Measurements from ENCODE around the gene SOX14.

SOX14 gene

DNA sequence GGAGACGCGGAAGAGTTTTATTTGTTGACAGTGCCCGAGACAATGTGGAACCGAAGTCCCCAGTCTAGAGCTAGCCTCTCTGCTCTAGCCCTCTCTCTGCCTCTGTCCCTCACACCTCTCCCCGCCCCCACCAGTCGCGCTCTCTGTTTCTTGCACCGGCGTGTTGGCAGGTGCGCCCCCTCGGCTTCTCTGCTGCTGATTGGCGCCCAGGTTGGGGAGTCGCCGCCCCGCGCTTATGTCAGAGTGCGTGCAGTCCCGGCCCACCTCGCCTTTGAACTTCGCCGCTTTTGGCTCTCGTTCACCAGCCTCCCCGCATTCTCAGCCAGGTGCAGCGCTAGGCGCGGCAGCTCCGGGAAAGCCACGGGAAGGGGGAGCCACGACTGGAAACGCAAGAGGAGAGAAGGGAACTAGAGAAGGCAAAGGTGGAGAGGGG is at the start of gene SOX14:
SOX14 (plus strand) TSS at position 315 of the 433 bp plus-strand sequence. CDS start 470 bp downstream, outside the sequence.
- no peak for DNase-seq

DNA sequence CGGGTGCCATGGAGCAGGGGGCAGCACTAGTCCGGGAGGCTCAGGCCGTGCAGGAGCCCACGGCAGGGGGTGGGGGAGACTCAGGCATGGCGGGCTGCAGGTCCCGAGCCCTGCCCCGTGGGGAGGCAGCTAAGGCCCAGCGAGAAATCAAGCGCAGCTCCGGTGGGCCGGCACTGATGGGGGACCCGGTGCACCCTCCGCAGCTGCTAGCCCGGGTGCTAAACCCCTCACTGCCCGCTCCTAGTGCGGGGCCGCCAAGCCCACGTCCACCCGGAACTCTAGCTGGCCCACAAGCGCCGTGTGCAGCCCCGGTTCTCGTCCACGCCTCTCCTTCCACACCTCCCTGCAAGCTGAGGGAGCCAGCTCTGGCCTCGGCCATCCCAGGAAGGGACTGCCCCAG is 49.6 kb upstream of the SOX14 start:
- no peak for DNase-seq

DNA sequence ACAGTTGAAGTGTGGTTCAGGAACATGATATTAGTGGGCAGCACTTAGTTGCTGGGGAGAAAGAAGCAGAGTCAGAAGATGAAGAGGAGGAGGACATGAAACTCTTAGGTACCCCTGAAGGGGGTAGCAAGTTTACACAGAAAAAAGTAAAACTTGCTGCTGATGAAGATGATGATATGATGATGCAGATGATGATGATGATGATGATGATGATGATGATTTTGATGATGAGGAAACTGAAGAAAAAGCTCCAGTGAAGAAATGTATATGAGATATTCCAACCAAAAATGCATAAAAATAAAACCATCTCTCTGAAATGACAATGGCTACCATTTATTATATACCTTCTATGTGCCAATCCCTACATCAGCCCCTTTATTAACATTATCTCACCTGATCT is 39.9 kb upstream of the SOX14 start:
- no peak for DNase-seq

DNA sequence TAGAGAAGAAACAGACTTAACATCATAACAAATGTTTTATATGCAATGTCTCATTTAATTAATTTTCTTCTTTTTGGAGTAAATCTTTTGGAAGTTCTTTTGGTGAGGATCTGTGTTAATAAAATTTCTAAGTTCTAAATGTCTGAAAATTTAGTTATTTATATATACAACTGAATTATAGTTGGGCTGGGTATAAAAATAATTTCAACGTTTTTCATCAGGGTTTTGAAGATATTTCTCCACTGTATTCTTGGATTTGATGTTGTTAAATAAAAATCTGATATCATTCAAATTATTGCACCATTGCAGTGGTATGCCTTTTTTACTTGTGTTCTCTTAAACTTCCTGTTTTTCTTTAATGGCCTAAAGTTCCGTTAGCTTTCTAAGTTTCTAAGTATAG is 26.9 kb upstream of the SOX14 start:
- no peak for DNase-seq

DNA sequence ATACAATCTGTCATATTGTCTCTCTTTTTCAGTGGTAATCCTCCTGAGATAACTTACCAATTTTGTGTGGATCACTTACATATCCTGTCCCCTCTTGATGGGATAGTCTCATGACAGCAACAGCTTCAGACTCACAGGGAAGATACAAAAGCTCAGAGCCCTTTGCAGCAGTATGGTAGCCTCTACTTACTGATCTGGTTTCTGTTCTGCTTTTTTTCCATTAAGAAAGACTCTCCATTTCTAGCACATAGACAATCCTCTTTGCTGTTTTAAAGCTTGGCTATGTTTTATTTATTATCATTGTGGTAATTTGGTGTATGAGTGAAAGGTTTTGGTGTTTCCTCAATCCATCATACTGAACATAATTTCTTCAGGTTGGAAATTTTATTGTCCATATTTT is 25.4 kb upstream of the SOX14 start:
- no peak for DNase-seq

DNA sequence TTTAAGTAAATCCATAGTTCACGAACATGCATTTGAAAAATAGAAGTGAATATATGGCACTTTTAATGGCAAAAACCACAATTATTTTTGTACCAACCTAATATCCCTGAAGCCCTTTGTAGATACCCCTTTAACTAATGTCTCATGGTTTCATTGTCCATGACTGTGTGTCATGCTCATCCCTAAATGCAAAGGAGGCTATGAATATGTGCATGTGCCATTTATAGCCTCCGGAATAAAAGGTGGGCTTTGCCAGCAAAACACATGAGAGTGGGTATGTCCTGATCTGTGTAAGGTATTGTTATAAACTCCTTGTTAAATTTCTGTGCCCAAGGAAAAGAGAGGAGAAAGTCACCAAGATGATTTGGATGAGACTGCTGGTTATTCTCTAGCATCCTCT is 20.5 kb upstream of the SOX14 start:
- no peak for DNase-seq

DNA sequence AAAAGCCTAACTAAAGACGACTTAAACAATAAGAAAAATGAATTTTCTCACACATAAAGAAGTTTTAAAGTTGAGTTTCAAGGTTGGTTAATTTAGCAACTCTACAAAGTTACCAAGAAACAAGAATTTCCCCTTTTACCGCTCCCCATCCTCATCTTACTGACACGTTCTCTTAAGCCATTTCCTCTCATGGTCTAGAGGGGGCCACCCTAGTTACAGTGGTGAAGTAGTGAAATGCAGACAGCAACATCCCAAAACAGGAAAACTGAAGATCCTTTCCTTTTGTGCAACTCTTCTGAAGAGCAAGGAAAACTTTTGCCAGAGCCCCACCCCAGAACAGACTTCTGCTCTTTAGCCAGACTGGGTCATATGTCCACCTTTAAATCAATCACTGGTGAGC is 17.3 kb upstream of the SOX14 start:
- DNase-seq, result no peak

DNA sequence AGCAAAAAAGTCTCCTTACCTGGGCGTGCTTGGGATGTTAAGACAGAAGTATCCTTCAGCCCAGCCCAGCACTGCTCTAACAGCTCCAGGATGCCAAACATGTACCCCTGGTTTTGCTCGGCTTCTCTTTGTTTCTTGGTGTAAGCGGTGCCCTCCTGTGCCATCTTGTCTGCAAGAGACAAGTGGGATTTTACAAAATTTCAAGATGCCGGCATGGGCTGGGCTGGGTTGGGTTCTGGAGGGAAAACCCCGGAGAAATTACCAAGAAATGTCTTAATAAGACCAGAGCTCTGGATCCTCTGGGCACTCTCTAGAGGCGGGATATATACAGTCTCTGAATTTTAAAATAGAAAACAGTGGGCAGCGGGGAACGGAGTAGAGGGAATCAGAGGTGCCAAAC is 4.6 kb upstream of the SOX14 start:
- DNase-seq, result no peak

DNA sequence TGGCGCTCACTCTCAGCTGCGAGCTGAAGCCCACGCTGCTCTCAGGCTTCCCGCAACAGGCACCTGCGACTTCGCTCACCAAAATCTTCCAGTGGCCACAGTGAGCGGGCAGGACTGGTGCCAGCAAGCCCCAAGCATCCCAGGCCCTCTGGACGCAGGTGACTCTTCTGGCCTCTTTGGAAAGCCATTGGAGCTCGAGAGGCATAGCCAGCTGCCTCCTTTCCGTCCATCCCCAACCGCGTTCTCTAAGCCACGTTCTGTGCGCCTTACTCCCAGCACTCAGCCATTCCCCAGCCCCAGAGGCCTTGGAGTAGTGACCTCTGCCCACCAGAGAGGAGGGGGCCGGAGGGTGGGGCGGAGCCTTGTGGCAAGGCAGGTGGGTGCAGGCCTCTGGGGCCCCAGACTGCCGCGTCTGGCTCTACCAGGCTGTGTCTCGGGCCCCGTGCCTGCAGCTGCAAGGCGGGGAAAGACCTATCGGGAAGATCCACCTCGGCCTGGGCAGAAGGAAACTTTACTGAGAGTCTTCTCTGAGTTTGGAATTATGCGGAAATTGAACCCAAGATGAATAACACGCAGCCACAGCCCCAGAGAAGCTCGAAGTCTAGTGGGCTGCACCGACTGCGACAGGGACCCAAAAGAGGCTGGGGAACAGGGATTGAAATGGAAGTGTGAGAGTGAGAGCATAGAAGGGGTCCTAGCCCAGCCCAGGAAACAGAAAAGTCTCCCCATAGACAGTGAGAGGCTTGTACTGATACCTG is 3.6 kb upstream of the SOX14 start:
- no peak for DNase-seq

DNA sequence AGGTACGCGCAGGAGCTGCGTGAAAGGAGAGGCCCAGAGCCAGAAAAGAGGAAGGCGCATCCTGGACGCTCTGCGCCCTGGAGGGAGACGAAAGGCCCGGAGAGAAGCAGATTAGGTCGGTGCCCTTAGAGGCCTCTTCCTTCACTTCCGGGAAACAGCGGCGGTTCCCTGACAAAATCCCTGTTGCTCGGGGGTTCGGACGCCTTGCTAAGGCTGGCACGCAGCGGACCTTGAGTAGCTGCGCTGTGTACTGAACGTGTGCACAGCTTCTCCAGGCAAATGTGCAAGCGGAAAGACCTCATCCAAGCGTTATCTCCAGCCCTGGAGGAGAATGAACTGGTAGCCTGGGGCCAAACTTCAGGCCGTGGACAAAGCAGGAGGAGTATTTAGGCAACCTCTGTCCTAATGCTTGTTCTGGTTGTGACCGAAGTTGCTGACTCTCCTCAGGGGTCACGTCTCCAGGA is 3.0 kb upstream of the SOX14 start:
- DNase-seq, result no peak

DNA sequence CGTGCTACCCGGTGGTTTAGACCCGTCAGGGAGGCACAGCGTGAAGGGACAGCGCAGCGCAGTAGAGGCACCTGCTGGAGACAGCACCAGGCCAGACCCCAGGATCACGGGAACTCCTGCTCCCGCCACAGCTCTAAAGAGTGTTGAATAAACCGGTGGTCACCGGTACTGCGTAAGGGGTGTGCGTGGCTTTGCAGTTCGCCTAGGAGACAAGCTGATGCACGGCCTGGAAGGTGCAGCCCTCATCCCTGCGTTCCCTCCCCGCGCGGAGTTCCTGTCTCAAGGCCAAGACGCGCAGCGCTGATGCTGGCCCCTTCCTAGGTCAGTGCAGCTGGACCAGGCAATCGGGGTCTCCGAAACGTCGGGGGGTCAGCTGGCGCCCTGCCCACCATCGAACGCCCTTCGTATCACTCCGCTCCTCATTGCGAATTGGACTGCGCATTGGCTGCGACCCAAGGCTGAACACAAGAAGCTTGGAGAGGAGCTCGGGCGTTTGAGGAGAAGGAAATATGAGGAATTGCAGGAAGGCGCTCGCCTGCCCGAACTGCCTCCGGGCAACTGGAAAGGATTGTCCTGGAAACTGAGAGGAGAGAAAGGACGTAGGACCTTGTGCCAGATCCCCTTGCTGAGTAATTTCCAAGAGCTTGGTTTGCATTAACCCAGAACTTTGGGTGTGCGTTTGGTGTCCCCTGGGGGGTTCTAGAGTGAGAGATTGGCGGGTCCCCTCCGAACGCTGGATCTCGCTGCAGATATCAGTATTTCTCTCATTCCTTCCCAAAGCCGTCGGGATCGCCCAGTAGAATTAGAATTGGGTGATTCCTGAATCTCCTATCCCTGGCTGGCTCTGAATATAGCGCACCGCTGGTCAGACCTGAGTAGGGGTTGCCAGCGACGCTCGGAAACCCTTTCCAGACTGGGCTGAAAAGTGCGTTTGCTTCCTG is 2.3 kb upstream of the SOX14 start:
- DNase-seq, result no peak

DNA sequence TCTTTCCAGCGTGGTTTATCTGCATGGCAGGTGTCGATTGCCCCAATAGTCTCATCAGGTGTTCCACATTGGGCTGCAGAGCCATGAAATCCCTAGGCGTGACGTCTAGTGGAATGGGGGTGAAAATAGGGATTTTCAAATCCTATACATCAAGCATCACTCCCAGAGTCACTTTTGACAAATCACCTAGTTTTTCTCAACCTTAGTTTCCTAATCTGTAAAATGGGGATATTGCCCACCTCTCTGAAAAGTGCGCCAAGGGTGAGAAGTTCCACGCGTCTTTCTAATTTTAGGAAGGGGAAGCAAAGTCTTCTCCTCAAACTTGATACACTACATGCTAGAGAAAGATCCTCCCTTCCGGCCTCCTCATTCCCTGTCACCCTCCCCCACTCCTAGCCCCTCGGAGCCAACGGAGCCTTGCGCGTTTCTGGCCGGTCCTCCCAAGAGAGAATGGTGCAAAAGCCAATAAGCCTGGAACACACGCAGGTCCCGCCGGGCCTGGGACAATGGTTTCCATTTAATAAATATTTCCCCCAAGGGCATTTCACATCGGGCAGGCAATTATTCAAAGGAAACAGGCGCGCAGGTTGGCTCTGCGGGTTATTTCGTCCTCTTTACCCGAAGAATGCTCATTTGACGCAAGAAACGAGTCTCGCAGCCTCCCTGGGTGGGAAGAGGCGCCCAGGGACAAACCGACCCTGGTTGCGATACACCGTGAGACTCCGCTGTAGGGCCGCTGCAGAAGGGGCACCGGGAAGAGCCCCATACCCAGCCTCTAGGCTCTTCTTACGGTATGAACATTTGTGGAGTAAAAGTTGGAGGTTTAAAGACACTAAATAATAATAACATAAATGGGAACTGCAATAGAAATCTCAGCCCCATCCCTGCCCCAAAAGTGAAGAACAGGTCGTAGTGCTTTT is 1.2 kb upstream of the SOX14 start:
- DNase-seq, result no peak

DNA sequence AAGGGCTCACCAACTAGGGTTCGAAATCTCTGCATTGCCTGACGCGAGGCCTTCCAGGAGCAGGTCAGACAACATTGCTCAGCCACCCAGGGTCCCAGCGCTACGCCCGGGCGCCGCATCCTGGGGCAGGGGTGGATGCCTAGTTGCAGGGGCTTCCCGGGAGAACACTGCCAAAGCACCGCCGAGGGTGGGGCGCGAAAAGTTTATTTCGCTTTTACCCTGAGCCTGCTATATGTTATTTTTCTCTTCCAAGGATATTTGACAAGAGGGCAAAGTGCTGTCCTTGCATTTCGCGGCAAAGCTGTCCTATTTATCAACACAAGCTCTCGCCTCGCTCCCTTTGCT is 549 bp upstream of the SOX14 start:
- DNase-seq, result no peak

DNA sequence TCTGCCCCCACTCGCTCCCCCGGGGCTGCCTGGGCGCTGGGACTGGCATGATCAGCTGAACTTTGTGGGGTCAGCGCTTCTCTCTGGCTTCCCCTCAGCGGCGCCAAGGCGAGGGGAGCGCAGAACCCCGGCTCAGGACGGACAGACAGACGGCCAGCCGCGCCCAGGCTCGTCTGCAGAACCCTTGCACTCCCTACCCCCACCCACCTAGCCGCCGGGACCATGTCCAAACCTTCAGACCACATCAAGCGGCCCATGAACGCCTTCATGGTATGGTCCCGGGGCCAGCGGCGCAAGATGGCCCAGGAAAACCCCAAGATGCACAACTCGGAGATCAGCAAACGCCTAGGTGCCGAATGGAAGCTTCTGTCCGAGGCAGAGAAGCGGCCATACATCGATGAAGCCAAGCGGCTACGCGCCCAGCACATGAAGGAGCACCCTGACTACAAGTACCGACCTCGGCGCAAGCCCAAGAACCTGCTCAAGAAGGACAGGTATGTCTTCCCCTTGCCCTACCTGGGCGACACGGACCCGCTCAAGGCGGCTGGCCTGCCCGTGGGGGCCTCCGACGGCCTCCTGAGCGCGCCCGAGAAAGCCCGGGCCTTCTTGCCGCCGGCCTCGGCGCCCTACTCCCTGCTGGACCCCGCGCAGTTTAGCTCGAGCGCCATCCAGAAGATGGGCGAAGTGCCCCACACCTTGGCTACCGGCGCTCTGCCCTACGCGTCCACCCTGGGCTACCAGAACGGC is 621 bp downstream of the SOX14 start:
- no peak for DNase-seq

DNA sequence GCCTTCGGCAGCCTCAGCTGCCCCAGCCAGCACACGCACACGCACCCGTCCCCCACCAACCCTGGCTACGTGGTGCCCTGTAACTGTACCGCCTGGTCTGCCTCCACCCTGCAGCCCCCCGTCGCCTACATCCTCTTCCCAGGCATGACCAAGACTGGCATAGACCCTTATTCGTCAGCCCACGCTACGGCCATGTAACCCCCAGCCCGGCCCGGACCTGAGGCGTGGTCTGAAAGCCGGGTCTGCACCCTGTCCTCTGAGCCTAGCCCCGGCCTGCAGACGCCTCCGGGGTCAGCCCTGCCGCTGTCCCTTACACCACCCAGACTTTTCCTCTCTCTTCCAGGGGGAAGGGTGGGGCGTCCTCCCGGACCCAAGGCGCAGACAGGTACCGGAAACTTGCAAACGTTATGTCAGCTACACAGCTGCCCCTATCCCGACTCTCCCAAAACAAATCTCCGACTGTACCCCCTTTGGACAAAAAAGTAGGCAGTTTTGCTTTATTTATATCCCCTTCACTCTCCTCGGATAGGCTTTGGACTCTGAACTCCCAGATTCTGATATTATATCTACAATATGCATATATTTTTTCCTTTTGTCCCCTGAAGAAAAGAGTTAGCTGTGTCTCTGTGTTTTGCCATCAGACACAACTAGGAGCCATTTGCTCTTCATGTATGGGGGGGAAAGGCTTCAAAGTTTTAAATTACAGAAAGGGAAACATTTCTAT is 1.4 kb downstream of the SOX14 start:
- no peak for DNase-seq

DNA sequence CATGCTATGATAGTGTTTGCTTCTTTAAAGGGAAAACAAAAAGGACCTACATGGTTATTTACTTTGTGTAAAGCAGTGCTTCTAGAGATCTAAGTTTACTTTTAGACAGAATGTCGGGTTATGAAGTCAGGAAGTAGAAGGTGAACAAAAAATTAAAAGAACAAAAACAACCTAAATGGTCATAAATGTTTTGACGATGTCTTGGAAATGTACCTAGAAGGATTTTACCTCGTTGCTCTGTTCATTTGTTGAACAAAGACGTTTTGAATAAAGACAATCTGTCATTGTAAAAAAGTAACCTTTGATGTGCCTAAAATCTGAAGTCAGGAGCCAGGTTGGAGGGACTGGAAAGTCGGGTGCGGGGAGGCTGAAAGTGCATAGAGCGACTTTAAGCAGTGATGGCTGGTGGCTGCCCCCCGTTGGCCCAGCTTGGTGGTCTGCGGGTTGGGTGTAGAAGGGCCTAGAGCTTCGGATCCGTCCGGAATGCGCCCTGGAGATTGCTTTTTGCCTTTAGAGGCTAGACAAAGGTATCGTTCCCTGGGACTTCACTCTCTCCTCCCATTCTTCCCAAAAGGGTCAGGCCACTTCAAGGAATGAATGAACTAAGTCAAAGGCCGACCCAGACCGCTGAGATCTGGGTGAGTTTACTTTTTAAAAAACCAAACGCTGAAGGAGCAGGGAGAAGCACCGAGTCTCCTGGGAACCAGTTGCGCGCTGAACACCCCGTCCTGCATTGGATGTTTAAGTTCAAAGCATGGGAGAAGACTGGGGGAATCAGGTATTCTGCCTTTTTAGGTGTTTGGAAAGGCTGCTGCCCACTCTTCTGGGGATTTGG is 2.1 kb downstream of the SOX14 start:
- DNase-seq, result no peak

DNA sequence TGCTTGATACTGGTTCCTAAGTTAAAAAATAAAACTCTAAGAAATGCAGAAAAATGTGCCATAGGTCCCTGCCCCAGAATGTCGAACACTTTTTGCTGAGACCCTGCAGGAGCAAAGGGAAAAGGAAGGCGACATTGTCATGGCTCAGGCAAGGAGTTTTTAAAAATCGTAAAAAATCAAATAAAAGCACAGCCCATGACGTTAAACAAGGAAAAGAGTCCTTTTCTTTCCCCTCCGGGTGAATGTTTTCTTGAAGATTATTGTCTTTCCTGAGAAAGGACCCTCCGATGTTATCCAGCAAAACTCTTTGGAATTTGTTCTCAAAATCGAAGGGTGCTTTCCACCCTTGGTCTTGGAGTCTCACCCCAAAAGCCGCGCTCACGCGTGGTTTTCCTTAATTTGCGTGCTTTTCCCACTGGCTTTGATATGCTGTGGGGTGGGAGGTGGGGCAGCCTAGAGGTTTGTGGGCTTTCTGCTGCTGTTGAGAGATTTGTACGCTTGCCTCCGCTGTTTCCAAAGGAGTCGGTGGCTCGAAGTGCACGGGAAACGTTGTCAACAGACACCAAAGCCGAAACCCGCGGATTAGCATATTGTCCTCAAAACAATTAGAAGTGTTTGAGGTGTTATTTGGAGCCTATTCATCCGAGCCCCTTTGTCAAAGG is 2.9 kb downstream of the SOX14 start:
- no peak for DNase-seq

DNA sequence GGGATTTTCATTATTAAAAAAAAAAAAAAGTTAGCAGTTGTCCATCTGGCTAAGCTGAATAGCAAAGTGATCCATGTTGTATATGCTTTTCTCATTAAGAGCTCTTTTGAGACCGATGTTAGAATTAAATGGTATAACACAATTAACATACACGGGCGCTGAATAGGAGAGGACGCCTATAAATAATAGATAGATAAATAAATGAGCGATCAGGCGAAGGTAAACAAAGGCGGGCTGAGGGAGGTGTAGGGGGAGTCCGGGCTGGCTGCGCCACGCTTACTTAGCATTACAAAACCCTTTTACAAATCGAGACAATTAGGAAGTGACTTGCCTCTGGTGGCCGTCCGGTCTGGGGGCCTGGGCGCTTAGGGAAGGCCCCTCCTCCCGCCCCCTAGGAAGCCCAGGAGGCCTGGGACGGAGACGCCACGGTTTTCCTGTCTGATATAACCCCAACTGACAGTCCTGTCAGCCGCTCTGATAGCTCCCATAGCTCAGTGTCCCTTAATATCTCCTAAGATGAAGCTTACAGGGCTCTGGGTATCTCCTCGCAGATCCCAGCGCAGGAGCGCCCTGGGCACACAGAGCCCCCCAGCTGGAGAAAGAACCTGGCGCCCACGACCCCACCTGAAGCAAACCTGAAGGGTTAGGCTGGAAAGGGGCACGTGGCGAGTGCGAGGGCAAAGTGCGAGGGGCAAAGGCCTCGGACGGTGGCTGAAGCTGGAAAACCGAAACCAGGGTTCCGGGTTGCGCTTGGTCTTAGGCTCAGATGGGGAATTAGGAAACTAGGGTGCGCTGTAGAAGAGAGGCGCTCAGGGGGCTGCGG is 3.6 kb downstream of the SOX14 start:
- no peak for DNase-seq
